Esophagus squamous epithelium (tissue), 4 donors: ENCODE measurements around the gene AIF1.

Experiments
- CTCF ChIP-seq, 6 experiments: fragments of 450-650 bp in 4 of 6; fragments of 200-600 bp in 2 of 6; sonication (generic) in 2 of 6; IDR thresholded peaks; one replicate each; pipeline ENCODE4 v1.5.1; 2016 to 2019; ENCODE audit warnings: antibody characterized with exemption in 6 of 6, mild to moderate bottlenecking in 4 of 6, moderate library complexity in 4 of 6
- POLR2A ChIP-seq, 4 donors: fragments of 450-650 bp; IDR thresholded peaks; one replicate each; pipeline ENCODE4 v1.6.1; 2017; ENCODE audit warnings: antibody characterized with exemption in 4 of 4, mild to moderate bottlenecking in 4 of 4, moderate library complexity in 3 of 4

- TF ChIP-seq CTCF (IDR thresholded peaks at IDR 0.05) (no peak), POLR2A (IDR thresholded peaks at IDR 0.05) (peak in 1 of 4 donors; percentile 28)
These were observed 42.8 kb upstream of the AIF1 start, which contains the start of gene LTA for GRCh38 chr6:31572041-31572911.
